D721Med (cell line): ENCODE results near the gene AATK.

Source experiments
- DNase-seq: peaks from one replicate; pipeline ENCODE4 v3.0.0; 2011; ENCODE audit warnings: low spot score; ENCODE audit not compliant: insufficient read length
- FAIRE-seq: peaks from 2 replicates; lab custom pipeline; 2011; peaks lifted over from hg19 to GRCh38; lab: Jason Lieb, UNC
- CTCF ChIP-seq: IDR thresholded peaks from 2 replicates; pipeline ENCODE4 v1.5.1; 2012; ENCODE audit warnings: mild to moderate bottlenecking, control low read depth; ENCODE audit not compliant: insufficient read depth; ENCODE audit errors: missing control alignments

AATK gene

GRCh38 chr17:81192386-81193050 lies 26.5 kb upstream of the AATK start:
- FAIRE-seq = no peak
- no peak for DNase-seq
- TF ChIP-seq CTCF = no peak

GRCh38 chr17:81191646-81192045 lies 25.6 kb upstream of the AATK start:
- DNase-seq (no peak), FAIRE-seq (no peak)
- no peak for TF ChIP-seq CTCF

- DNase-seq (no peak), FAIRE-seq (no peak)
- no peak for TF ChIP-seq CTCF
Measured at GRCh38 chr17:81191116-81191515, 25.1 kb upstream of the AATK start.

GRCh38 chr17:81190591-81190990 lies 24.6 kb upstream of the AATK start:
- TF ChIP-seq CTCF = no peak

GRCh38 chr17:81189670-81190530 lies 23.9 kb upstream of the AATK start:
- FAIRE-seq = no peak
- no peak for DNase-seq
- TF ChIP-seq CTCF = peak; percentile 53

More at GRCh38 chr17:81190591-81190990, 24.6 kb upstream of the AATK start:
- no peak for FAIRE-seq
- no peak for DNase-seq

GRCh38 chr17:81189016-81189415 lies 23.0 kb upstream of the AATK start:
- no peak for FAIRE-seq
- no peak for DNase-seq

More at GRCh38 chr17:81189016-81189415, 23.0 kb upstream of the AATK start:
- TF ChIP-seq CTCF = no peak
